Measurements from ENCODE around the gene FLT3.

FLT3 gene

DNA sequence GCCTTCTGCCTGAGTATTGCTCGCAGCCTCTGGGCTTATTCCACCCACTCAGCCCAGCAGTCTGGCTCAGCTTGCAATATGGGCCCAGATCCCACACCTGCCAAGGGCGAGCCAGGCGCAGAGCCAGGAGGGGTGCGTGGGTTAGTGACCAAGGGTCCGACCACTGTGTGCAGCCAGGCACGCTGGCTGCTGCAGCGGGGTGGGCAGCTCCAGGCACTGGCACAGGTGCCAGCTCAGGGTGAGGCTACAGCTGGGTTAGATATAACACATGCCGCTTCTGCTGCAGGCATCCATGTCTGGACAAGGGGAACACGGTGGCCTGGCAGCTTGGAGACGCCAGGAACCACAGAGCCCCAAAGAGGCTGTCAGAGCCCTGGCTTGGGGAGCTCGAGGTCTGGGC, 99.3 kb downstream of the FLT3 start:
- no peaks in the 10 kb centered on the region for H3K4me1 ChIP-seq (ENCODE audit: control insufficient read depth in 1 of 2, insufficient read depth in 1 of 2, low read depth in 1 of 2, low read length in 1 of 2)
- H3K9me3 ChIP-seq: no peaks in the 10 kb centered on the region
- TF ChIP-seq CTCF (IDR thresholded peaks at IDR 0.05): no peak
- H3K27ac ChIP-seq: no peak overlapping the region
- H3K27me3 ChIP-seq: no peaks in the 10 kb centered on the region
- no peak overlapping the region for H3K4me3 ChIP-seq (ENCODE audit: low read depth in 1 of 2, low read length in 1 of 2)
- H3K36me3 ChIP-seq: no peaks in the 10 kb centered on the region

- no peaks in the 10 kb centered on the region for H3K27me3 ChIP-seq
- no peaks in the 10 kb centered on the region for H3K36me3 ChIP-seq
- TF ChIP-seq CTCF (IDR thresholded peaks at IDR 0.05): no peak
- no peaks in the 10 kb centered on the region for H3K9me3 ChIP-seq
- H3K27ac ChIP-seq: no peak overlapping the region
- no peak overlapping the region for H3K4me3 ChIP-seq (ENCODE audit: low read depth in 1 of 2, low read length in 1 of 2)
- H3K4me1 ChIP-seq (ENCODE audit: control insufficient read depth in 1 of 2, insufficient read depth in 1 of 2, low read depth in 1 of 2, low read length in 1 of 2): no peaks in the 10 kb centered on the region
Observed at GRCh38 chr13:28000567-28000966, 99.8 kb downstream of the FLT3 start.

GRCh38 chr13:27997904-27998522, 102.4 kb downstream of the FLT3 start:
- no peak for TF ChIP-seq CTCF (IDR thresholded peaks at IDR 0.05)
- Histone ChIP-seq H3K4me3 (ENCODE audit: low read depth in 1 of 2, low read length in 1 of 2) (no peak overlapping the region), H3K4me1 (ENCODE audit: control insufficient read depth in 1 of 2, insufficient read depth in 1 of 2, low read depth in 1 of 2, low read length in 1 of 2) (no peaks in the 10 kb centered on the region), H3K27ac (no peak overlapping the region), H3K36me3 (no peaks in the 10 kb centered on the region), H3K27me3 (no peaks in the 10 kb centered on the region), H3K9me3 (no peaks in the 10 kb centered on the region)

DNA sequence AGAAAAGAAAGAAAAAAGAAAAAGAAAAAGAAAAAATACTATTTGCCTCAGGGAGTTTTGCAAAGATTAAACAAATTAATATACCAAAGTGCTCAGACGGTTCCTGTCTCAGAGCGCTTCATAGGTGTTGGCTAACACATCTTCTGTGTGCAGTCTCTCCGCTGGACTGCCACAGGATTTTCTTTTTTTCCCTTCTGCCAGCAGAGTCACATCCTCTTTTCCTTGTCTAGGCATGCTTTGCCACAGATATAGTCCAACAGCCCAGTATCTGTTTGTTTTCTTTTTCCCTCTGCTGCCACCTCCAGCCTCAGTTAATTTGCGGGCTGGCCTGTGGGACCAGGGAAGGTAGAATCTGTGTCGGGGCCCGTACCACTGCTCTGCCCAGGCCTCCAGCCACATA, 108.5 kb downstream of the FLT3 start:
- Histone ChIP-seq H3K27me3 (peaks cover 17% of the 10 kb centered on the region), H3K36me3 (no peaks in the 10 kb centered on the region), H3K4me1 (ENCODE audit: control insufficient read depth in 1 of 2, insufficient read depth in 1 of 2, low read depth in 1 of 2, low read length in 1 of 2) (no peaks in the 10 kb centered on the region), H3K27ac (no peak overlapping the region), H3K9me3 (no peaks in the 10 kb centered on the region), H3K4me3 (ENCODE audit: low read depth in 1 of 2, low read length in 1 of 2) (no peak overlapping the region)
- no peak for TF ChIP-seq CTCF (IDR thresholded peaks at IDR 0.05)

DNA sequence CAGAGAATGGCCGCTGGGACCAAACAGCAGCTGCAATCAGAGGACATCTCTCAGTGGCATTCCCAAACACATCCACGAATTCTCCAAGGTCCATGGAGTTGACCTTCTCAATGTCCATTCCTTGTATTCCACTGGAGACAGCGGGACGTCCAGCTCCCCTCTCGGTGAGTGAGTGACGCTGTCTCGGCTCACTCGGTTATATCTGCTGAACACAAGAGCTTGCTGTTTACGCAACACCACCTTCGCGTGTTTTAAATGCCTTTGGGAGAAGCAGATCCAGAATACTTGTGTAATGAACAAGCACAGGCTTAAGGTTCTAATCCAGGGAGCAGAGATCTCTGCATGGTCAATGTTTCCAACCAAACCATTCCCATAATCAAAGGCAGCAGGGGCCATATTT, 111.9 kb downstream of the FLT3 start, which contains the start of gene URAD:
Gene URAD (minus strand): TSS at position 174 of the 400 bp plus-strand sequence. CDS start 56 bp downstream, at position 118.
- Histone ChIP-seq H3K4me1 (ENCODE audit: control insufficient read depth in 1 of 2, insufficient read depth in 1 of 2, low read depth in 1 of 2, low read length in 1 of 2) (no peaks in the 10 kb centered on the region), H3K27me3 (peaks cover 36% of the 10 kb centered on the region), H3K36me3 (no peaks in the 10 kb centered on the region), H3K9me3 (no peaks in the 10 kb centered on the region), H3K27ac (no peak within 1 kb of the TSS), H3K4me3 (ENCODE audit: low read depth in 1 of 2, low read length in 1 of 2) (no peak within 1 kb of the TSS)
- TF ChIP-seq CTCF (IDR thresholded peaks at IDR 0.05): no peak

All from neutrophil (primary cell).